CD4-positive, alpha-beta memory T cell (primary cell): ENCODE data around the gene TACC3. TPM values are rescaled to one million over a fixed set of nuclear protein-coding genes. Genes with fewer than 3 reads are reported as not detected.

Experiments
- CTCF ChIA-PET: fragments of 350-600 bp; sonication (Branson Sonifier 250); formaldehyde crosslinking; loops from one replicate; lab custom pipeline; 2021; ENCODE audit warnings: inconsistent platforms; ENCODE audit not compliant: partially characterized antibody; lab: Charles Lee
- POLR2A ChIA-PET: fragments of 350-600 bp; sonication (Branson Sonifier 250); formaldehyde crosslinking; loops from one replicate; lab custom pipeline; 2021; ENCODE audit not compliant: partially characterized antibody; lab: Charles Lee
- DNase-seq, 5 donors: peaks; one replicate each; pipeline versions ENCODE4 v3.0.0 to v3.0.0-alpha.2; 2020 to 2022; ENCODE audit warnings: mixed read lengths in 1 of 5
- H3K27ac ChIP-seq: one replicate; pipeline ENCODE4 v1.7.0; 2013; ENCODE audit warnings: low read depth, low read length
- H3K27me3 ChIP-seq: 2 replicates; pipeline ENCODE4 v1.7.0; 2013; ENCODE audit warnings: mild to moderate bottlenecking, low read length, moderate library complexity; ENCODE audit not compliant: insufficient read depth
- H3K36me3 ChIP-seq: 2 replicates; pipeline ENCODE4 v1.7.0; 2013; ENCODE audit warnings: mild to moderate bottlenecking, low read length, moderate library complexity; ENCODE audit not compliant: insufficient read depth
- H3K4me1 ChIP-seq: 2 replicates; pipeline ENCODE4 v1.7.0; 2013; ENCODE audit warnings: mild to moderate bottlenecking, low read length, moderate library complexity; ENCODE audit not compliant: insufficient read depth
- H3K4me3 ChIP-seq, 2 donors: one replicate each; pipeline ENCODE4 v1.7.0; 2013; ENCODE audit warnings: low read length in 2 of 2, mild to moderate bottlenecking in 1 of 2
- H3K9me3 ChIP-seq, 2 donors: one replicate each; pipeline ENCODE4 v1.7.0; 2013; ENCODE audit warnings: low read length in 2 of 2, control low read depth in 1 of 2; ENCODE audit not compliant: control insufficient read depth in 1 of 2
- H3K27ac Mint-ChIP-seq, 7 donors: one replicate each; pipeline ENCODE4 v1.8.0; 2020 to 2021; ENCODE audit warnings: mixed read lengths in 7 of 7, mild to moderate bottlenecking in 6 of 7, inconsistent platforms in 3 of 7, moderate library complexity in 3 of 7
- H3K27me3 Mint-ChIP-seq, 2 donors: one replicate each; pipeline ENCODE4 v1.8.0; 2020 to 2021; ENCODE audit warnings: mixed read lengths in 2 of 2
- H3K36me3 Mint-ChIP-seq, 2 donors: one replicate each; pipeline ENCODE4 v1.8.0; 2020 to 2021; ENCODE audit warnings: mixed read lengths in 2 of 2, inconsistent platforms in 1 of 2, mild to moderate bottlenecking in 1 of 2
- H3K4me1 Mint-ChIP-seq, 4 donors: one replicate each; pipeline ENCODE4 v1.8.0; 2020 to 2021; ENCODE audit warnings: mixed read lengths in 4 of 4, mild to moderate bottlenecking in 1 of 4
- H3K4me3 Mint-ChIP-seq, 8 donors: one replicate each; pipeline ENCODE4 v1.8.0; 2020 to 2021; ENCODE audit warnings: mixed read lengths in 8 of 8, mild to moderate bottlenecking in 7 of 8, moderate library complexity in 6 of 8, inconsistent platforms in 3 of 8
- H3K9me3 Mint-ChIP-seq, 8 donors: one replicate each; pipeline ENCODE4 v1.8.0; 2020 to 2021; ENCODE audit warnings: mixed read lengths in 8 of 8, mild to moderate bottlenecking in 5 of 8, inconsistent platforms in 3 of 8, moderate library complexity in 1 of 8
- intact Hi-C: fragments of 100-400 bp; cut with micrococcal nuclease; formaldehyde crosslinking; loops from one replicate; pipeline ENCODE4 v1.15.1; 2023
- polyA plus RNA-seq, 2 donors: library from polyadenylated mRNA; unstranded; fragments of 300-500 nt; fragmentation: Illumina TruSeq; gene quantifications; one replicate each; pipeline ENCODE4 v1.2.3, GENCODE V29; 2021
- total RNA-seq, 2 experiments: library from RNA; stranded (reverse); gene quantifications; one replicate each; pipeline ENCODE4 v1.2.3, GENCODE V29; 2021

Gene TACC3
- total and polyA plus RNA-seq, 4 experiments from 2014 or later: 37.3 to 136 (median 97.7) TPM

- H3K36me3 Mint-ChIP-seq: peaks cover 15 to 30% of the 10 kb centered on the region in 2 donors
- peak overlapping the region; percentile 95 to 99 (median 98) for H3K27ac Mint-ChIP-seq
- H3K4me3 Mint-ChIP-seq: peak overlapping the region; percentile 87 to 94 (median 90)
- Histone ChIP-seq H3K4me3 (peak overlapping the region; percentile 52 to 69), H3K36me3 (peaks cover 7% of the 10 kb centered on the region), H3K27me3 (no peaks in the 10 kb centered on the region), H3K27ac (peak overlapping the region; percentile 66), H3K9me3 (no peaks in the 10 kb centered on the region), H3K4me1 (peaks cover 64% of the 10 kb centered on the region)
- H3K4me1 Mint-ChIP-seq: peaks cover 37 to 68% (median 53%) of the 10 kb centered on the region in 4 donors
- POLR2A ChIA-PET: interaction anchor here (1.0 to 8.8 kb wide), 15 partner anchors 9 to 432 kb away, joined by 3 to 196 read pairs (median 5); partner anchors contain the start of genes FAM53A, LETM1, MAEA and NSD2
- H3K27me3 Mint-ChIP-seq: no peaks in the 10 kb centered on the region
- peaks cover 0 to 8% (median 0%) of the 10 kb centered on the region in 8 donors for H3K9me3 Mint-ChIP-seq
- no peak for DNase-seq
- CTCF ChIA-PET: interaction anchor here (1.3 to 18.0 kb wide), 3 partner anchors 10 to 30 kb away, joined by 4 to 591 read pairs (median 12); partner anchors contain the start of gene SLBP
- intact Hi-C loops: loop anchor here (1.0 to 10.0 kb wide), 4 partner anchors 10 to 693 kb away; partner anchors contain the start of genes CFAP99, FAM53A, NSD2 and SLBP
These were observed 587 bp downstream of the TACC3 start for GRCh38 chr4:1721666-1722550.

DNA sequence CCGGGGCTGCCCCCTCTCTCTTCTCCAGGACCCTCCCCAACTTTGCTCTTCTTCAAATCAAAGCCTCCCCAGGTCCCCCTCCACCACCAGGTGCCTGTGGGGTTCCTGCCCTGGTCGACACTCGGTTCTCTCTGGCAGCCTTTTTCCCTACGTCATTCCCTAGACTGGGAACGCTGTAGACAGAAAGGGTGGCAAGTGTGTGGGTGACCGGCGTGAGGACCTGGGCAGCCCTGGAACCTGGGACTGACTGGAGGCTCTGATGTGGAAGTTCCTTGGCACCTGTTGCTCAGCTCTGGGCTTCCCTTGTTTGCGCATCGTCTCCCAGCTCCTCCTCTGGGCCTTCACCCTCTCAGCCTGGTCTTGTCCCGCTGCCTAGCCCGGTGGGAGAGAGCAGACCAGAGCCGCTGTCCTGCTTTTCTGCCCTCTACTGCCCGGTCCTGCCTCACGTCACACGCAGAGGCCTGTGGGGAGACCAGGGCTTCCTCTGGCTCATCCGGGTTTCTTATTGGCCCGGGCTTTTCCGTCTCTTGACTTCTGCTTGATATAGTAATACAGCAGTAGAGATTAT, 1.3 kb downstream of the TACC3 start:
- Histone ChIP-seq H3K4me1 (peaks cover 69% of the 10 kb centered on the region), H3K36me3 (peaks cover 14% of the 10 kb centered on the region), H3K4me3 (peak overlapping the region; percentile 52 to 69), H3K9me3 (no peaks in the 10 kb centered on the region), H3K27me3 (no peaks in the 10 kb centered on the region), H3K27ac (peak overlapping the region; percentile 66)
- ChIA-PET CTCF (interaction anchor here (0.7 to 18.0 kb wide), 4 partner anchors 11 to 370 kb away, joined by 3 to 591 read pairs (median 8); partner anchors contain the start of gene SLBP), POLR2A (interaction anchor here (0.6 to 8.8 kb wide), 11 partner anchors 10 to 696 kb away, joined by 3 to 196 read pairs (median 6); partner anchors contain the start of genes CFAP99, FAM53A, LETM1 and MAEA)
- no peaks in the 10 kb centered on the region for H3K27me3 Mint-ChIP-seq
- intact Hi-C loops: loop anchor here (10.0 kb wide), 1 partner anchor 692 kb away; the partner anchor contains the start of genes CFAP99 and ZFYVE28
- peaks cover 39 to 75% (median 54%) of the 10 kb centered on the region in 4 donors for H3K4me1 Mint-ChIP-seq
- DNase-seq: no peak
- peak overlapping the region; percentile 95 to 99 (median 98) for H3K27ac Mint-ChIP-seq
- H3K36me3 Mint-ChIP-seq: peaks cover 19 to 30% of the 10 kb centered on the region in 2 donors
- H3K4me3 Mint-ChIP-seq: peak overlapping the region; percentile 87 to 94 (median 90)
- H3K9me3 Mint-ChIP-seq: peaks cover 0 to 8% (median 0%) of the 10 kb centered on the region in 8 donors

DNA sequence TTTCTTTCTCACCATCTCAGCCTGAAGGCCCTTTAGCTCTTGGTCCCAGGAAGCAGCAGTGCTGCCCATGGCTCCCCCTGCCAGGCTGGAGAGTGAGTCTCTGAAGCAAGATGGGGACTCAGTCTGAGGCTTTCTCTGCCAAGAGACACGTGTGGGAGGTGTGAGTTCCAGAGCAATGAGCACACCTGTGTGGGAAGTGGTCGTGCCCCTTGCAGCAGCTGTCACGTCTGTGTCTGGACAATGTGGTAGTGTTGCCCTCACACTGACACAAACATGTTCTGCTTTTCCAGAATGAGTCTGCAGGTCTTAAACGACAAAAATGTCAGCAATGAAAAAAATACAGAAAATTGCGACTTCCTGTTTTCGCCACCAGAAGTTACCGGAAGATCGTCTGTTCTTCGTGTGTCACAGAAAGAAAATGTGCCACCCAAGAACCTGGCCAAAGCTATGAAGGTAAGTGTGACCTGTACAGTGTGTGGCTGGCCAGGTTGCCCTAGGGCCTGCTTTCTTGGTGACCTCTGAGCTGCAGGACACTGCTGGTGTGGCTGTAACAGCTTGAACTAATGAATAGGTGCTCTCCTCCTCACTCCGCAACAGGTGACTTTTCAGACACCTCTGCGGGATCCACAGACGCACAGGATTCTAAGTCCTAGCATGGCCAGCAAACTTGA, 1.9 kb downstream of the TACC3 start:
- peaks cover 39 to 79% (median 54%) of the 10 kb centered on the region in 4 donors for H3K4me1 Mint-ChIP-seq
- H3K4me1 ChIP-seq: peaks cover 69% of the 10 kb centered on the region

DNA sequence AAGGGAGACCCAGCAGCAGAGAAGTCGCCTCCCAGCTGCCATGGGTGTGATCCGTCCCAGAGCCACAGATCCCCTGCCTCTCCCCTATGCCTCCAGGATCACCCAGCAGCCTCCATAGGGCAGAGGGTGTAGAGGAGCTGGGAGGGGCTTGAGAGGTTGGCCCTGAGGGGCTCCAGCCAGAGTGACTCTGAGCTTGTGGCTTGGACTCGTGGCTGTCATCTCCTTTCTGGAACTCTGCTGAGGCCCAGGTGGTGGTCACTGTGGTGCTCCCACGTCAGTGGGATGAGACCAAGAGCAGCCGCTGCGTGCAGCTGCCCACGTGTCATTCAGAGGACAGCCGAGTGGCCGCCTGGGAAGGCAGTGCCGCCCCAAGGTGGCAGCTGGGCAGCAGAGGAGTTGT, 4.2 kb downstream of the TACC3 start:
- intact Hi-C loops: loop anchor here (10.0 kb wide), 1 partner anchor 689 kb away; the partner anchor contains the start of genes CFAP99 and ZFYVE28
- Histone ChIP-seq H3K27me3 (no peaks in the 10 kb centered on the region), H3K36me3 (peaks cover 36% of the 10 kb centered on the region), H3K4me3 (no peak overlapping the region), H3K27ac (peak overlapping the region; percentile 28), H3K4me1 (peaks cover 74% of the 10 kb centered on the region), H3K9me3 (no peaks in the 10 kb centered on the region)
- H3K27ac Mint-ChIP-seq: peak overlapping the region in 5 of 7 donors; percentile 80 to 95 (median 84)
- peaks cover 38 to 78% (median 58%) of the 10 kb centered on the region in 4 donors for H3K4me1 Mint-ChIP-seq
- peaks cover 0 to 5% (median 0%) of the 10 kb centered on the region in 8 donors for H3K9me3 Mint-ChIP-seq
- H3K36me3 Mint-ChIP-seq: peaks cover 30 to 46% of the 10 kb centered on the region in 2 donors
- POLR2A ChIA-PET: interaction anchor here (0.7 to 8.8 kb wide), 3 partner anchors 13 to 32 kb away, joined by 3 to 196 read pairs (median 128); partner anchors contain the start of gene SLBP
- no peak for DNase-seq
- peak overlapping the region in 6 of 8 donors; percentile 45 to 92 (median 71) for H3K4me3 Mint-ChIP-seq
- H3K27me3 Mint-ChIP-seq: no peaks in the 10 kb centered on the region
- CTCF ChIA-PET: interaction anchor here (1.7 to 18.0 kb wide), 4 partner anchors 13 to 34 kb away, joined by 5 to 591 read pairs (median 11); partner anchors contain the start of gene SLBP

More for the DNA sequence above, 1.9 kb downstream of the TACC3 start:
- Histone ChIP-seq H3K36me3 (peaks cover 21% of the 10 kb centered on the region), H3K27ac (peak overlapping the region; percentile 66), H3K4me3 (peak overlapping the region; percentile 52 to 69), H3K9me3 (no peaks in the 10 kb centered on the region), H3K27me3 (no peaks in the 10 kb centered on the region)
- H3K36me3 Mint-ChIP-seq: peaks cover 22 to 34% of the 10 kb centered on the region in 2 donors
- intact Hi-C loops: loop anchor here (10.0 kb wide), 1 partner anchor 692 kb away; the partner anchor contains the start of genes CFAP99 and ZFYVE28
- DNase-seq: peak; percentile 64 to 76 (median 71)
- POLR2A ChIA-PET: interaction anchor here (0.6 to 8.8 kb wide), 13 partner anchors 10 to 696 kb away, joined by 3 to 196 read pairs (median 4); partner anchors contain the start of genes CFAP99, FAM53A, LETM1 and MAEA
- CTCF ChIA-PET: interaction anchor here (0.7 to 18.0 kb wide), 5 partner anchors 11 to 370 kb away, joined by 3 to 591 read pairs (median 7); partner anchors contain the start of gene SLBP
- no peaks in the 10 kb centered on the region for H3K27me3 Mint-ChIP-seq
- peak overlapping the region; percentile 87 to 94 (median 90) for H3K4me3 Mint-ChIP-seq
- peak overlapping the region; percentile 95 to 99 (median 98) for H3K27ac Mint-ChIP-seq
- peaks cover 0 to 6% (median 0%) of the 10 kb centered on the region in 8 donors for H3K9me3 Mint-ChIP-seq

GRCh38 chr4:1726146-1726934, 5.0 kb downstream of the TACC3 start:
- CTCF ChIA-PET: interaction anchor here (0.5 to 18.0 kb wide), 12 partner anchors 14 to 1229 kb away, joined by 3 to 591 read pairs (median 4); partner anchors contain the start of gene SLBP
- Histone ChIP-seq H3K27me3 (no peaks in the 10 kb centered on the region), H3K36me3 (peaks cover 44% of the 10 kb centered on the region), H3K27ac (no peak overlapping the region), H3K9me3 (no peaks in the 10 kb centered on the region), H3K4me3 (no peak overlapping the region), H3K4me1 (peaks cover 79% of the 10 kb centered on the region)
- intact Hi-C loops: loop anchor here (1.0 to 10.0 kb wide), 3 partner anchors 14 to 688 kb away; partner anchors contain the start of genes CFAP99, SLBP and ZFYVE28
- Mint-ChIP-seq H3K27ac (peak overlapping the region; percentile 54 to 89 (median 82)), H3K9me3 (peaks cover 0 to 5% (median 0%) of the 10 kb centered on the region in 8 donors), H3K4me3 (peak overlapping the region in 7 of 8 donors; percentile 36 to 76 (median 59)), H3K4me1 (peaks cover 38 to 87% (median 56%) of the 10 kb centered on the region in 4 donors), H3K36me3 (peaks cover 30 to 50% of the 10 kb centered on the region in 2 donors), H3K27me3 (no peaks in the 10 kb centered on the region)
- peak; percentile 81 to 88 (median 85) for DNase-seq
- POLR2A ChIA-PET: interaction anchor here (0.7 to 8.8 kb wide), 3 partner anchors 13 to 33 kb away, joined by 3 to 196 read pairs (median 128); partner anchors contain the start of gene SLBP
